DMS53 treated with DMSO at 0.1 percent for 48 hours (cell line): Measurements from ENCODE around the gene NPIPB8.
"Not testable (repeated sequence)": the region's sequence is repeated elsewhere in the genome, so short reads cannot be mapped to it uniquely, and the experiment has no call there.

Source experiments
- DNase-seq: peaks from one replicate; lab custom pipeline; 2025; ENCODE audit not compliant: unreplicated experiment; lab: John Stamatoyannopoulos, UW

NPIPB8 gene

DNA sequence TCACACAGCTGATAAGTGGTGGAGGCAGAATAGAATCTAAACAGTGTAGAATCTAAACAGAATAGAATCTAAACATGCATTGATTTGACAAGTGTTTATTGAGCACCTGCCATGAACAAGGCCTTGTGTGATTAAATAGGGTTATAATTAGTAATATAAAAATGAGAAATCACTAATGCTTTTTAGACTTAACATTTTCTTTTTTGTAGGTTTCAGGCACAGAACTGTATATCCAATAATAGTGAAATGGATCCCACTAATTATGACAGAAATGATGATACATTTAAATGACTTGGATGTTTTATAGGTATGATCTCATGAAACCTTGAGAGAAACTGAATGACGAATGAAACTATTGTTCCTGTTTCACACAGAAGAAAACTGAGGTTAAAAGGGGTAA is at the start of gene NPIPB8:
TSS of gene NPIPB8 (plus strand) at position 301 of the 400 bp plus-strand sequence. CDS start 296 bp downstream, outside the sequence.
- not testable (repeated sequence) for DNase-seq

GRCh38 chr16:28589069-28589468 is 48.8 kb upstream of the NPIPB8 start:
- DNase-seq = no peak

DNA sequence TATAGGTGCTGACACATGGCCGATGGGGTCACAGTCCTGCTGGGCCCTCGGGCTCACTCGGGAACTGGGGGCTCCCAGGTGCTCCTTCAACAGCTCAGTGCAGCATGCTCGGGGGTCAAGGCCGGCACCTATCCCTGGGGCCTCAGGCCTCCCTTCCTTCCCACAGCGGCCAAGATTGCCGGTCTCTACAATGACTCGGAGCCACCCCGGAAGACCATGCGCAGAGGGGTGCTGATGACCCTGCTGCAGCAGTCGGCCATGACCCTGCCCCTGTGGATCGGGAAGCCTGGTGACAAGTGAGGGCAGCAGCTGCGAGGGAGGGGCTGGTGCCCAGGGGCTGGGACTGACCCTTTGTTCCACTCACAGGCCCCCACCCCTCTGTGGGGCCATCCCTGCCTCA is 47.9 kb upstream of the NPIPB8 start:
- DNase-seq = no peak

- no peak for DNase-seq
Observed at GRCh38 chr16:28590384-28591340, 47.2 kb upstream of the NPIPB8 start.

GRCh38 chr16:28591355-28591754 is 46.5 kb upstream of the NPIPB8 start:
- no peak for DNase-seq

GRCh38 chr16:28592511-28592910 is 45.4 kb upstream of the NPIPB8 start:
- DNase-seq = no peak

- DNase-seq = no peak
Observed at GRCh38 chr16:28592979-28593553, 44.8 kb upstream of the NPIPB8 start.

DNA sequence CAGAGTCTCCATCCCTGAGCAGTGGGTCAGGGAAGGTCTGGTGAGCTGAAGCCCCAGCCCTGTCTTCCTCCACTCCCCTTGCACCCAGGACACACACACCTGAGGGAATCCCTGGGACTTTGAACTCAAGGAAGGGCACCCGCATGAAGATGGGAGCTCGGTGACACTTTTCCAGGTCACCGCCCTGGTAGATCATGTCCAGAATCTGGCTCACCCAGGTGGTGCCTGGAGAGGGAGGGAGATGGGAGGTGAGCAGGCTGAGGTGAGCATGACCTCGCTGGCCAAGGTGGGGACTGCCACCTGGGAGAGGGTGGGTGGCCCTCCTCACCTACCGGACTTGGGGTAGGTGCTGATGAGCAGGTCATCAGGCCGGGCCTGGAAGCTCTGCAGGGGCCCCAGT is 42.4 kb upstream of the NPIPB8 start:
- DNase-seq = not testable (repeated sequence)

DNA sequence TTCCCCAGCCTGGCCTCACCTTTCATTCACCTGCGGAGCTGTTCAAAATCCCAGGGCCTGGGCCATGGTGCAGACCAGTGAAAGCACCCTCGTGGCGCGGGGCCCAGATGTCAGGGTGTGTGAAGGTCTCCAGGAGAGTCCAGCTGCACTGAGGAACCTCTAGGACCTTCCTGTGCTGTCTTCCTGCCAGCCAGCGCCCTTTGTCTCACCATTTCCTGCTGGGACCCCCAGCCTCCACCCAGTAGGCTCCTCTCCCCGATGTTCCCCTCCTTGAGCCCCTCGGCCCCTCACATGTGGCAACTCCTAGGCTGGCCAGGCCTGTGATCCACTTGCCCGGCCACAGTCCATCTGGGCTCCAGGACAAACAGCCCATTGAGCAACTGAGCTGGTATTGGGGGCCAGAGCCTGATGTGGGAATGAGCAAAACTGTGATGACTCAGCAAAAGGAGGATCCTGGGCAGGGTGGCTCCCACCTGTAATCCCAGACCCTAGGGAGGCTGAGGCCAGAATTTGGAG is 41.7 kb upstream of the NPIPB8 start:
- no peak for DNase-seq

GRCh38 chr16:28596840-28597691 is 40.8 kb upstream of the NPIPB8 start, which contains the start of gene SULT1A2:
SULT1A2 (minus strand) TSS chr16:28597050; CDS start chr16:28595930, 1,120 bp downstream.
- DNase-seq = no peak

GRCh38 chr16:28597692-28598261 is 40.1 kb upstream of the NPIPB8 start:
- DNase-seq = no peak

- DNase-seq = not testable (repeated sequence)
Observed at GRCh38 chr16:28599377-28600285, 38.2 kb upstream of the NPIPB8 start.

DNA sequence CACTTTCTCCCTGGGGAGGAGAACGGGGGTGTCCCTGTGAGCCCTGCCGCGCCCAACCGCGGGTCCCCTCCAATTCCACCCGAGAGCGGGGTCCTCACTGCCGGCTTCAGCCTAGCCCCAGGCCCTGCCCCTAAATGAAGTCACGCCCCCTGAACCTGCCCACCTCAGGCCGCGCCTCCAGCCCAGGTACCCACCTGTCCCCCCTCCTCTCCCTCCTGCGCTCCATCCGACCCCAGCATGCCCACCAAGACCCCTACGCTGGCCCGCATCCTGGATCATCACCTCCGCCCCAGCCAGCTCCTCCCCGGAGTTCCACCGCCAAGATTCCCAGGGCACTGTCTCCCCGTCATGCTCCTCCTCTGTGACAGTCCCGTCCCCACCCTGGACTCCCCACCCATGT is 36.9 kb upstream of the NPIPB8 start:
- DNase-seq = not testable (repeated sequence)

- not testable (repeated sequence) for DNase-seq
Observed at GRCh38 chr16:28601589-28601988, 36.3 kb upstream of the NPIPB8 start.

DNA sequence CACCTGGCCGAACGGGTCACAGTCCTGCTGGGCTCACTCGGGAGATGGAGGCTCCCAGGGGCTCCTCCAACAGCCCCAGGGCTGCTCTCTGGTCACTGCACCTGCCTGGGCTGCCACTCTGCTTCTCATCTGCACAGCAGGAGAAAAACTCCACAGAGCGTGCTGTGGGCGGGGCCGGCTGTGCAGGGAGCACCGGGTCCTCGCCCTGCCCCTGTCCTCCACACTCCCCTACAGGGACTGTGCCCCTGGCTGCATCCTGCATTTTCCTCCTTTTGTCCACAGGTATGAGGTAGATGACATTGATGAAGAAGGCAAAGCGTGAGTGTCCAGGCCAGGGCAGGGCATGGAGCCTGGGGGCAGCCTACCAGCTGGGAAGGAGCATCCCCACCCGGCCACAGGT is 35.8 kb upstream of the NPIPB8 start:
- DNase-seq = not testable (repeated sequence)

DNA sequence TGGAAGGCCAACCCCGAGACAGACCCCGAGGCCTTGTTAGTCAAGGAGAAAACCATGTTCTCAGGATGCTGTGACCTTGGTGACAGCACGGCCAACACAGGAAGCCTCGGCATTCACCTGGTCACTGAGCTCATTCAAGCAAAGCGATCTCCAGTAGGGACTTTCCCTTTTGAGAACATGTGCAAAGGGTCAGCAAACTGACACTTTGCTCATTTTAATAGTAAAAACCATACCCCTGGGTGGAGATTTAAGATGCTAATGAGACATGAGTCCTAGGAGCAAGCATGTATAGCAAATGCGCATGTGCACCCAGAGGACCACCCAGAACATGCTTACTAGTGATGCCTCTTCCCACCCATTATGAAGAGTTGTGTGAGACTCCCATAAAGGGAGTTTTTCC is 35.3 kb upstream of the NPIPB8 start:
- no peak for DNase-seq

DNA sequence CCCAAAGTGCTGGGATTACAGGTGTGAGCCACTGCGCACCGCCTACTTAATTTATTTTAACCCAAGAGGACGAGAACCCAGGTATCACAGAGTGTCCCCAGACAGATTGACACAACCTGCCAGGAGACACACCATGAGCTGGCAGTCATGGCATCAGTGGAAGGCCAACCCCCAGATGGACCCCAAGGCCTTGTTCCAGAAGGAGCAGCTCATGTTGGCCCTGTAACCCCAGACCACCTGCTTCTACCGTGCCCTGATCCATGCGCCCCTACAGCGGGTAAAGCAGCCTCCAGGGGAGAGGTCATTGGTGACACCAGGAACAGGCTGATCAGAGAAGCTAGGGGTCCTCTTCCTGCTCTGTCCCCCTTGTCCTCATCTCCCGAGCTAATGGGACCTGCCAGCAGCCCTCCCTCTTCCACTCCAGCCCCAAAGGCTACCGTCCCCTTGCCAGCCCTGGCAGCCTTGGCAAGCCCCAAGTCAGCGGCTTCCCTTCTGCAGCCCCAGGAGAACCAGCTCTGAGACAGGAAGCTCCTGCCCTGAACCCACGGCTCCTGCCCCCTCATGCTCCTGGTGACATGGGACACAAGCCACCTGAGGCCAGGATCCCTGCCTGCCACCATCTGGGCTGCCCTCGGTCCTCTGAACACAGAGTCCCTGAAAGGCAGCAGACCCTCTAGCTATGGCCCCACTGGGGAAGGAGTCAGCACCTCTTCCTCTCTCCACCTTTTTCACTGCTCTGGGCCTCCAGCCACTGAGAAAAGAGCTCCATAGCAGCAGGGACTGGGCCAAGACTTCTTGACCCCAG is 34.3 kb upstream of the NPIPB8 start:
- no peak for DNase-seq

DNA sequence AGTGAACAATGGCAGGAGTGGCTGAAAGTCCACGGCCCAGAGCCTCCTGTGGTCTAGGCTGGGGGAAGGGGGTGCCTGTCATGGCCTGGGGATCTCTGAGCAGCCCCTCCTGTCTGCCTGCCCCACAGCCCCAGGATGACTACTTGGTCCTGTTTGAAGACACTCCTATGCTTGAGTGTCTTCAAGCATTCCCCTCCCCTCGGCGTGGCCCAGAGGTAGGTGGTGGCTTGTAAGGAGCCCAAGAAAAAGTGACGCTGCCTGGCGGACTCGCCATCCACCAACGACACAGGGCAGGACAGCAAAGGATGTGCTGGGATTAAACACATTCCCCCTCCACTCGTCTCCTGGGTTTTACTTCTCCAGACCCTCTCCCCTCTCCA is 33.7 kb upstream of the NPIPB8 start:
- DNase-seq = no peak
